GM12878 (cell line): ENCODE measurements around the gene ARAP1. TPM values are rescaled to one million over a fixed set of nuclear protein-coding genes. Genes with fewer than 3 reads are reported as not detected.

Source experiments
- ATAC-seq: fragments of 200-7000 bp; cut with Tn5 transposase; 3 replicates; pipeline ENCODE4 v1.9.1; 2020; ENCODE audit warnings: mild to moderate bottlenecking, moderate library complexity
- BruUV-seq: library from RNA; stranded (reverse); fragments of 400-500 nt; replicated peaks from 2 replicates; lab custom pipeline; 2021; lab: Mats Ljungman, UMichigan
- CTCF ChIA-PET: fragments of 300-600 bp; sonication (Branson Sonifier 250); formaldehyde crosslinking; extraction: SDS; loops from one replicate; lab custom pipeline; 2021; ENCODE audit warnings: inconsistent platforms; lab: Yijun Ruan, JAX
- POLR2A ChIA-PET: fragments of 350-600 bp; formaldehyde crosslinking; extraction: SDS; loops from one replicate; lab custom pipeline; 2021; ENCODE audit warnings: inconsistent platforms; lab: Charles Lee
- RAD21 ChIA-PET: fragments of 300-600 bp; sonication (Branson Sonifier 250); formaldehyde crosslinking; loops from one replicate; lab custom pipeline; 2023; ENCODE audit warnings: antibody characterized with exemption; ENCODE audit not compliant: unreplicated experiment; lab: Charles Lee
- SMC1A ChIA-PET: fragments of 300-600 bp; sonication (Branson Sonifier 250); formaldehyde crosslinking; loops from one replicate; lab custom pipeline; 2023; ENCODE audit not compliant: unreplicated experiment, uncharacterized antibody; lab: Charles Lee
- DNase-seq: peaks from one replicate; pipeline ENCODE4 v3.0.0-alpha.2; 2011; ENCODE audit warnings: low read depth, low spot score
- FAIRE-seq: peaks from 3 replicates; lab custom pipeline; 2011; peaks lifted over from hg19 to GRCh38; lab: Jason Lieb, UNC
- H2AFZ ChIP-seq: 2 replicates; pipeline ENCODE4 v1.6.0; 2011; ENCODE audit warnings: low read depth, low read length, control low read depth; ENCODE audit not compliant: control insufficient read depth
- H3K27ac ChIP-seq: 2 replicates; pipeline ENCODE4 v1.5.1; 2011; ENCODE audit warnings: control low read depth; ENCODE audit not compliant: control insufficient read depth, insufficient read depth
- H3K27me3 ChIP-seq, 2 experiments: replicated peaks in 1 of 2; 2 replicates each; pipeline versions ENCODE4 v1.6.0 to v1.6.1; 2011; ENCODE audit warnings: low read length in 1 of 2; ENCODE audit not compliant: control insufficient read depth in 2 of 2, insufficient read depth in 2 of 2
- H3K36me3 ChIP-seq, 2 experiments: 2 replicates each; pipeline ENCODE4 v1.5.1; 2011; ENCODE audit warnings: low read length in 1 of 2; ENCODE audit not compliant: control insufficient read depth in 2 of 2, insufficient read depth in 2 of 2
- H3K4me1 ChIP-seq: 2 replicates; pipeline ENCODE4 v1.6.1; 2011; ENCODE audit warnings: mild to moderate bottlenecking, low read length, moderate library complexity, mixed read lengths; ENCODE audit not compliant: control insufficient read depth, insufficient read depth
- H3K4me2 ChIP-seq: 2 replicates; pipeline ENCODE4 v1.6.0; 2011; ENCODE audit warnings: control low read depth; ENCODE audit not compliant: control insufficient read depth, insufficient read depth
- H3K4me3 ChIP-seq: fragments of 200-600 bp; sonication (generic); 2 replicates; pipeline ENCODE4 v1.5.1; 2016
- H3K79me2 ChIP-seq: 2 replicates; pipeline ENCODE4 v1.6.0; 2011; ENCODE audit warnings: low read length; ENCODE audit not compliant: control insufficient read depth, insufficient read depth
- H3K9ac ChIP-seq: 2 replicates; pipeline ENCODE4 v1.8.0; 2011; ENCODE audit warnings: low read length, control low read depth, mixed read lengths; ENCODE audit not compliant: control insufficient read depth, insufficient read depth
- H3K9me3 ChIP-seq: replicated peaks from 3 replicates; pipeline ENCODE4 v1.5.1; 2011; ENCODE audit warnings: mild to moderate bottlenecking, low read length; ENCODE audit not compliant: control insufficient read depth, insufficient read depth
- H4K20me1 ChIP-seq: 2 replicates; pipeline ENCODE4 v1.6.0; 2011; ENCODE audit not compliant: control insufficient read depth, insufficient read depth
- CEBPZ ChIP-seq: fragments of 150-350 bp; IDR thresholded peaks from 2 replicates; pipeline ENCODE4 v1.6.1; 2016; ENCODE audit warnings: low read depth, low read length
- CHD2 ChIP-seq: IDR thresholded peaks from 2 replicates; pipeline ENCODE4 v1.6.1; 2011; ENCODE audit warnings: low read depth, low read length, improper control_type of control experiment, borderline replicate concordance
- E4F1 ChIP-seq: fragments of 450-650 bp; IDR thresholded peaks from 2 replicates; pipeline ENCODE4 v1.6.1; 2018; ENCODE audit warnings: borderline replicate concordance, mild to moderate bottlenecking; ENCODE audit not compliant: partially characterized antibody
- ELK1 ChIP-seq: IDR thresholded peaks from 2 replicates; pipeline ENCODE4 v1.6.1; 2012; ENCODE audit warnings: low read depth, low read length, improper control_type of control experiment
- JUND ChIP-seq: IDR thresholded peaks from 2 replicates; pipeline ENCODE4 v1.6.1; 2012; ENCODE audit warnings: low read depth, mild to moderate bottlenecking, low read length, improper control_type of control experiment, moderate library complexity
- LARP7 ChIP-seq: fragments of 450-650 bp; IDR thresholded peaks from 2 replicates; pipeline ENCODE4 v1.6.1; 2017; ENCODE audit warnings: mild to moderate bottlenecking
- PKNOX1 ChIP-seq: fragments of 450-650 bp; IDR thresholded peaks from 2 replicates; pipeline ENCODE4 v1.6.1; 2016; ENCODE audit warnings: mild to moderate bottlenecking
- POLR2A ChIP-seq: IDR thresholded peaks from 2 replicates; pipeline ENCODE4 v1.6.1; 2011; ENCODE audit warnings: low read depth, mild to moderate bottlenecking, low read length
- SIX5 ChIP-seq: IDR thresholded peaks from 2 replicates; pipeline ENCODE4 v1.6.1; 2011; ENCODE audit warnings: mild to moderate bottlenecking, low read depth, low read length, moderate library complexity; ENCODE audit not compliant: severe bottlenecking
- WGBS: methylation state at CpG from one replicate; pipeline ENCODE4 v1.1.6; 2016; ENCODE audit warnings: low lambda C conversion rate; ENCODE audit not compliant: insufficient replicate concordance, insufficient coverage; ENCODE audit errors: missing lambda C conversion rate; 5-methylcytosine and 5-hydroxymethylcytosine counted together
- in situ Hi-C: fragments of 300-500 bp; cut with MboI; formaldehyde crosslinking; loops from 9 replicates; pipeline ENCODE4 v1.14.3; 2018; ENCODE audit warnings: mixed read lengths
- intact Hi-C: fragments of 100-400 bp; cut with micrococcal nuclease; formaldehyde crosslinking; loops from one replicate; pipeline ENCODE4 v1.14.2; 2022; ENCODE audit not compliant: unreplicated experiment
- polyA plus RNA-seq, 11 experiments: library from polyadenylated mRNA; depleted of rRNA in 4 of 11; unstranded in 6 of 11; stranded (reverse) in 5 of 11; fragments of >200 nt; fragmentation: Nextera tagmentation in 4 of 11; fragmentation: Illumina TruSeq in 1 of 11; extraction: Ambion mirVana in 4 of 11; extraction: Trizol in 1 of 11; gene quantifications; 1 replicate in 1 of 11; 2 replicates in 10 of 11; pipeline versions ENCODE4 v1.2.1 to v1.2.3, GENCODE V29; 2011 to 2016; ENCODE audit warnings: inconsistent platforms in 2 of 11, missing spikeins in 2 of 11, low read depth in 1 of 11
- total RNA-seq, 4 experiments: library from RNA; depleted of rRNA in 3 of 4; stranded (reverse); fragments of >200 nt in 3 of 4; fragmentation: Illumina TruSeq in 1 of 4; extraction: Trizol in 1 of 4; gene quantifications; 2 replicates each; pipeline versions ENCODE4 v1.2.1 to v1.2.3, GENCODE V29; 2013 to 2021

Gene ARAP1
- total and polyA plus RNA-seq, 10 of the 15 experiments (the other 5 are each of a cell fraction or from before 2014, with no cell fraction given): 0.55 to 102 (median 51.0) TPM

- H3K27ac ChIP-seq: no peak overlapping the region
- RAD21 ChIA-PET: no interaction called here
- no peaks in the 10 kb centered on the region for H4K20me1 ChIP-seq
- ATAC-seq (no peak), DNase-seq (no peak), FAIRE-seq (no peak)
- no peaks in the 10 kb centered on the region for H3K9me3 ChIP-seq
- H3K4me1 ChIP-seq: peaks cover 8% of the 10 kb centered on the region
- POLR2A ChIA-PET: no interaction called here
- no peaks in the 10 kb centered on the region for H3K27me3 ChIP-seq
- 0 out of 2 replicates have a peak, but pooled peaks have one; percentile 3 for TF ChIP-seq POLR2A
- no peak for TF ChIP-seq PKNOX1
- no peak overlapping the region for H3K9ac ChIP-seq
- 90% methylated on average over 10 of the region's 10 CpGs for WGBS
- no peak overlapping the region for H2AFZ ChIP-seq
- intact Hi-C loops: no loop called here
- no peak overlapping the region for H3K4me3 ChIP-seq
- in situ Hi-C loops: no loop called here
- no peak overlapping the region for H3K4me2 ChIP-seq
- SMC1A ChIA-PET: no interaction called here
- H3K36me3 ChIP-seq: peaks cover 38 to 50% of the 10 kb centered on the region in 2 experiments
- CTCF ChIA-PET: interaction anchor here (0.7 to 0.9 kb wide), 2 partner anchors 93 to 95 kb away, joined by 3 read pairs; partner anchors contain the start of gene STARD10
- no peaks in the 10 kb centered on the region for H3K79me2 ChIP-seq
- BruUV-seq: no TSS peak
These were observed 50.7 kb downstream of the ARAP1 start for GRCh38 chr11:72701466-72701865.

- intact Hi-C loops: no loop called here
- Histone ChIP-seq H3K4me2 (no peak overlapping the region), H3K27ac (no peak overlapping the region), H3K36me3 (peaks cover 41 to 54% of the 10 kb centered on the region in 2 experiments), H3K27me3 (no peaks in the 10 kb centered on the region), H3K9ac (no peak overlapping the region), H2AFZ (no peak overlapping the region), H3K4me1 (peaks cover 8% of the 10 kb centered on the region), H3K79me2 (no peaks in the 10 kb centered on the region), H4K20me1 (no peaks in the 10 kb centered on the region), H3K4me3 (no peak overlapping the region), H3K9me3 (no peaks in the 10 kb centered on the region)
- in situ Hi-C loops: no loop called here
- CTCF ChIA-PET: interaction anchor here (2.1 kb wide), 1 partner anchor 16 kb away, joined by 5 read pairs; no protein-coding TSS in a partner anchor
- FAIRE-seq (no peak), ATAC-seq (no peak), DNase-seq (no peak)
- POLR2A ChIA-PET: no interaction called here
- WGBS: 100% methylated on average over 3 of the region's 3 CpGs
- no TSS peak for BruUV-seq
- SMC1A ChIA-PET: no interaction called here
- RAD21 ChIA-PET: interaction anchor here (1.1 kb wide), 1 partner anchor 18 kb away, joined by 3 read pairs; no protein-coding TSS in a partner anchor
- TF ChIP-seq E4F1 (no peak), SIX5 (no peak), JUND (no peak), LARP7 (no peak), ELK1 (no peak), CHD2 (no peak), CEBPZ (no peak)
These were observed 52.1 kb downstream of the ARAP1 start for GRCh38 chr11:72700146-72700545.
